Measurements from ENCODE around the gene GLB1L3.
"Not testable (repeated sequence)": the region's sequence is repeated elsewhere in the genome, so short reads cannot be mapped to it uniquely, and the experiment has no call there.

DNA sequence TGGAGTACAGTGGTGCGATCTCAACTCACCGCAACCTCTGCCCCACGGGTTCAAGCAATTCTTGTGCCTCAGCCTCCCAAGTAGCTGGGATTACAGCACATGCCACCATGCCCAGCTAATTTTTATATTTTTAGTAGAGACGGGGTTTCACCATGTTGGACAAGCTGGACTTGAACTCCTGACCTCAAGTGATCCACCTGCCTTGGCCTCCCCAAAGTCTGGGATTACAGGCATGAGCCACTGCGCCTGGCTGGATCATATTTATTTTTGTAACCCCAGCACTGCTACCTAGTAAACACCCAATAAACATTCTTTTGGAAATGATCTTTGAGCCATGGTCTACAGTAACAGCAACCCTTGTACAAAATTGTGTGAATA lies 21.0 kb upstream of the GLB1L3 start:
- TF ChIP-seq, protein P1, sequence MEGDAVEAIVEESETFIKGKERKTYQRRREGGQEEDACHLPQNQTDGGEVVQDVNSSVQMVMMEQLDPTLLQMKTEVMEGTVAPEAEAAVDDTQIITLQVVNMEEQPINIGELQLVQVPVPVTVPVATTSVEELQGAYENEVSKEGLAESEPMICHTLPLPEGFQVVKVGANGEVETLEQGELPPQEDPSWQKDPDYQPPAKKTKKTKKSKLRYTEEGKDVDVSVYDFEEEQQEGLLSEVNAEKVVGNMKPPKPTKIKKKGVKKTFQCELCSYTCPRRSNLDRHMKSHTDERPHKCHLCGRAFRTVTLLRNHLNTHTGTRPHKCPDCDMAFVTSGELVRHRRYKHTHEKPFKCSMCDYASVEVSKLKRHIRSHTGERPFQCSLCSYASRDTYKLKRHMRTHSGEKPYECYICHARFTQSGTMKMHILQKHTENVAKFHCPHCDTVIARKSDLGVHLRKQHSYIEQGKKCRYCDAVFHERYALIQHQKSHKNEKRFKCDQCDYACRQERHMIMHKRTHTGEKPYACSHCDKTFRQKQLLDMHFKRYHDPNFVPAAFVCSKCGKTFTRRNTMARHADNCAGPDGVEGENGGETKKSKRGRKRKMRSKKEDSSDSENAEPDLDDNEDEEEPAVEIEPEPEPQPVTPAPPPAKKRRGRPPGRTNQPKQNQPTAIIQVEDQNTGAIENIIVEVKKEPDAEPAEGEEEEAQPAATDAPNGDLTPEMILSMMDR (IDR thresholded peaks at IDR 0.05): not testable (repeated sequence)
- not testable (repeated sequence) for TF ChIP-seq POLR2AphosphoS5 (IDR thresholded peaks at IDR 0.05)

All from breast epithelium (tissue), 3 donors.